ENCODE measurements around the gene NRG3. TPM values are rescaled to one million over a fixed set of nuclear protein-coding genes. Genes with fewer than 3 reads are reported as not detected.

The NRG3 gene
- total and polyA plus RNA-seq, 2 of the 8 experiments (the other 6 are each of a cell fraction or from before 2014, with no cell fraction given) = 4.2 to 5.0 TPM

DNA sequence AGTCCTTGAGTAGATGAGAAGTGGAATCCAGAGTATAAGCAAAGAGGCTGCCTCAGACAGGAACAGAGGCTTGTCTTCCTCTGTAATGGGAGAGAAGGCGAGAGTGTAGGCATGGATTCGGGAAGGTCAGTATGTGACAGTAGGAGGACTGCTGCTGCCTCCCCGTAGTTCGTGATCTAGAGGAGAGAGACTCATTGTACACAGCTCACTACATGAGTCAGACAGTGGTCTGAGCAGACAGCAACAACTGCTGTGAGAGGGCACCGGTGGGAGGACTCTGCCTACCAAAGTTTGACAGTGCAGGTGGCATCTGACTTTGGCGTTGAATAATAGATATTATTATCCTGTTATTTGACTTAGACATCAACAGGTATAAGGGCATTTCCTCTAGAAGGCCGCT is 319.4 kb downstream of the NRG3 start:
- Histone ChIP-seq H3K79me2 (ENCODE audit: control insufficient read depth in 1 of 2, insufficient read depth in 2 of 2, low read length in 2 of 2) (no peaks in the 10 kb centered on the region), H3K4me2 (ENCODE audit: insufficient read depth in 1 of 2, low read depth in 2 of 2, low read length in 2 of 2) (no peak overlapping the region), H3K14ac (ENCODE audit: insufficient read length) (no peak overlapping the region), H3K23ac (ENCODE audit: insufficient read length) (no peak overlapping the region), H4K91ac (replicated peaks; ENCODE audit: insufficient read length, low read length) (no peak overlapping the region), H3K9ac (replicated peaks in 1 of 4; ENCODE audit: extremely low read depth in 1 of 4, low read depth in 3 of 4, low read length in 3 of 4) (no peak overlapping the region; a peak in 1 of 7 replicates), H2BK15ac (ENCODE audit: low read length) (no peak overlapping the region), H2AK5ac (ENCODE audit: low read depth, low read length) (no peak overlapping the region), H2BK5ac (ENCODE audit: low read depth, low read length) (no peak overlapping the region), H3K9me3 (ENCODE audit: insufficient read depth in 2 of 2, low read depth in 1 of 2, low read length in 1 of 2) (no peaks in the 10 kb centered on the region), H3K27me3 (replicated peaks in 1 of 4; ENCODE audit: control insufficient read depth in 3 of 4, extremely low read depth in 1 of 4, insufficient read depth in 3 of 4, low read length in 3 of 4) (no peaks in the 10 kb centered on the region), H3K18ac (ENCODE audit: extremely low read depth, low read length) (no peak overlapping the region), H3K4me3 (ENCODE audit: extremely low read depth in 1 of 4, insufficient read depth in 2 of 4, low read depth in 3 of 4, low read length in 4 of 4) (no peak overlapping the region), H4K5ac (ENCODE audit: insufficient read length, low read depth, low read length) (no peak overlapping the region), H2BK20ac (ENCODE audit: low read length) (no peak overlapping the region), H4K20me1 (replicated peaks in 1 of 2; ENCODE audit: control insufficient read depth in 1 of 2, insufficient read depth in 2 of 2, low read length in 2 of 2) (no peaks in the 10 kb centered on the region), H4K8ac (ENCODE audit: extremely low read depth, insufficient read depth, low read length) (no peak overlapping the region), H3K36me3 (ENCODE audit: control insufficient read depth in 2 of 4, insufficient read depth in 4 of 4, low read length in 3 of 4) (no peaks in the 10 kb centered on the region), H3K23me2 (ENCODE audit: low read depth, low read length) (no peaks in the 10 kb centered on the region), H3K4me1 (replicated peaks in 1 of 4; ENCODE audit: control insufficient read depth in 3 of 4, insufficient read depth in 4 of 4, low read length in 3 of 4) (peaks cover 0 to 2% (median 2%) of the 10 kb centered on the region in 4 experiments; a peak in 2 of 7 replicates), H3K56ac (replicated peaks; ENCODE audit: insufficient read length, low read depth, low read length) (no peak overlapping the region), H2AFZ (ENCODE audit: low read length) (no peak overlapping the region), H2BK12ac (ENCODE audit: low read depth, low read length) (no peak overlapping the region), H3K4ac (replicated peaks; ENCODE audit: insufficient read length, low read depth, low read length) (no peak overlapping the region), H2BK120ac (replicated peaks; ENCODE audit: low read depth, low read length) (no peak overlapping the region), H3K27ac (ENCODE audit: low read depth, low read length) (no peak overlapping the region), H3K79me1 (ENCODE audit: low read depth, low read length) (no peaks in the 10 kb centered on the region; the same call in 1 of the 2 replicates)
- CTCF ChIA-PET (ENCODE audit: partially characterized antibody) = no interaction called here
- FAIRE-seq = no peak
- POLR2A ChIA-PET (ENCODE audit: partially characterized antibody) = no interaction called here
- 89% methylated on average over 7 of the region's 7 CpGs; no CpG with 5 or more reads in 1 of the 2 experiments for WGBS, 2 experiments (ENCODE audit: extremely low coverage in 1 of 2, insufficient coverage in 1 of 2, insufficient read length in 1 of 2, insufficient replicate concordance in 2 of 2, low coverage in 1 of 2, low lambda C conversion rate in 2 of 2, missing lambda C conversion rate in 1 of 2)
- no peak for DNase-seq (ENCODE audit: low read depth in 1 of 2, low spot score in 2 of 2)
- TF ChIP-seq TBP (IDR thresholded peaks at IDR 0.05; ENCODE audit: low read depth, low read length) (no peak), TCF12 (IDR thresholded peaks at IDR 0.05; ENCODE audit: low read depth, low read length) (no peak), CHD1 (IDR thresholded peaks at IDR 0.05; ENCODE audit: low read depth, low read length) (no peak), SIX5 (IDR thresholded peaks at IDR 0.05; ENCODE audit: low read depth, low read length) (no peak), SRF (IDR thresholded peaks at IDR 0.05; ENCODE audit: low read depth, low read length) (no peak), RBBP5 (IDR thresholded peaks at IDR 0.05; ENCODE audit: borderline replicate concordance, low read depth, low read length) (no peak), SIN3A (conservative IDR thresholded peaks at IDR 0.05 in 1 of 2, IDR thresholded peaks at IDR 0.05 in 1 of 2; ENCODE audit: low read depth in 1 of 2, low read length in 2 of 2) (no peak), CEBPB (IDR thresholded peaks at IDR 0.05; ENCODE audit: low read depth, low read length) (no peak), EP300 (IDR thresholded peaks at IDR 0.05; ENCODE audit: borderline replicate concordance in 1 of 2, low read depth in 2 of 2, low read length in 2 of 2) (no peak), SP4 (IDR thresholded peaks at IDR 0.05; ENCODE audit: low read length) (no peak), RNF2 (IDR thresholded peaks at IDR 0.05; ENCODE audit: borderline replicate concordance, low read depth, low read length, missing control alignments, poor library complexity, severe bottlenecking) (no peak)
- TF ChIP-seq, protein P1, sequence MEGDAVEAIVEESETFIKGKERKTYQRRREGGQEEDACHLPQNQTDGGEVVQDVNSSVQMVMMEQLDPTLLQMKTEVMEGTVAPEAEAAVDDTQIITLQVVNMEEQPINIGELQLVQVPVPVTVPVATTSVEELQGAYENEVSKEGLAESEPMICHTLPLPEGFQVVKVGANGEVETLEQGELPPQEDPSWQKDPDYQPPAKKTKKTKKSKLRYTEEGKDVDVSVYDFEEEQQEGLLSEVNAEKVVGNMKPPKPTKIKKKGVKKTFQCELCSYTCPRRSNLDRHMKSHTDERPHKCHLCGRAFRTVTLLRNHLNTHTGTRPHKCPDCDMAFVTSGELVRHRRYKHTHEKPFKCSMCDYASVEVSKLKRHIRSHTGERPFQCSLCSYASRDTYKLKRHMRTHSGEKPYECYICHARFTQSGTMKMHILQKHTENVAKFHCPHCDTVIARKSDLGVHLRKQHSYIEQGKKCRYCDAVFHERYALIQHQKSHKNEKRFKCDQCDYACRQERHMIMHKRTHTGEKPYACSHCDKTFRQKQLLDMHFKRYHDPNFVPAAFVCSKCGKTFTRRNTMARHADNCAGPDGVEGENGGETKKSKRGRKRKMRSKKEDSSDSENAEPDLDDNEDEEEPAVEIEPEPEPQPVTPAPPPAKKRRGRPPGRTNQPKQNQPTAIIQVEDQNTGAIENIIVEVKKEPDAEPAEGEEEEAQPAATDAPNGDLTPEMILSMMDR (IDR thresholded peaks at IDR 0.05; ENCODE audit: control extremely low read depth in 1 of 3, insufficient read depth in 1 of 3, low read depth in 1 of 3, low read length in 3 of 3) = no peak
